ENCODE results near the gene NRAS. TPM values are rescaled to one million over a fixed set of nuclear protein-coding genes. Genes with fewer than 3 reads are reported as not detected.

Gene NRAS
- total RNA-seq, 1 experiment from 2014 or later, result 48.0 TPM

- TF ChIP-seq REST (IDR thresholded peaks at IDR 0.05; ENCODE audit: low read depth) (no peak), SIN3A (IDR thresholded peaks at IDR 0.05; ENCODE audit: low read depth) (no peak)
Measured at GRCh38 chr1:114741963-114742746, 25.6 kb upstream of the NRAS start (continued).

- DNase-seq (ENCODE audit: low read depth, low spot score) (no peak), ATAC-seq (no peak)
- peaks cover 100% of the 10 kb centered on the region for H3K79me2 ChIP-seq (ENCODE audit: insufficient read depth, low read length)
- no peak overlapping the region for H3K27ac ChIP-seq (ENCODE audit: low read depth, low read length)
- no peaks in the 10 kb centered on the region for H3K27me3 ChIP-seq (ENCODE audit: insufficient read depth, low read length)
- RAD21 ChIA-PET (ENCODE audit: low non-redundant PET in 1 of 2, low total read pairs in 2 of 2, uncharacterized antibody in 2 of 2, unreplicated experiment in 2 of 2), result no interaction called here
- H3K4me3 ChIP-seq (replicated peaks in 1 of 2; ENCODE audit: low read depth in 1 of 2, low read length in 2 of 2), result no peak overlapping the region
- no peak overlapping the region for H3K4me2 ChIP-seq (ENCODE audit: low read length)
- H3K4me1 ChIP-seq (ENCODE audit: control insufficient read depth in 1 of 2, insufficient read depth in 2 of 2, low read length in 2 of 2), result no peaks in the 10 kb centered on the region
- POLR2A ChIA-PET, result no interaction called here
- CTCF ChIA-PET, result no interaction called here
- no TSS peak for BruUV-seq (replicated peaks)
- no peak overlapping the region for H2AFZ ChIP-seq (ENCODE audit: low read depth, low read length, poor library complexity, severe bottlenecking)
- peaks cover 51 to 60% of the 10 kb centered on the region in 2 experiments for H3K36me3 ChIP-seq (ENCODE audit: control insufficient read depth in 1 of 2, insufficient read depth in 2 of 2, low read length in 2 of 2)
- H3K9me3 ChIP-seq (ENCODE audit: control insufficient read depth in 1 of 2, insufficient read depth in 1 of 2, low read depth in 1 of 2, low read length in 2 of 2), result no peaks in the 10 kb centered on the region
- intact Hi-C loops (cut with micrococcal nuclease), result no loop called here
- H3K9ac ChIP-seq (ENCODE audit: low read length), result no peak overlapping the region
- no peak for TF ChIP-seq POLR2AphosphoS5 (IDR thresholded peaks at IDR 0.05; ENCODE audit: low read depth, low read length)
- TF ChIP-seq RAD21 (IDR thresholded peaks at IDR 0.05; ENCODE audit: low read depth), result no peak
- no peaks in the 10 kb centered on the region for H3K9me2 ChIP-seq (ENCODE audit: insufficient read depth)
- H4K20me1 ChIP-seq (ENCODE audit: insufficient read depth), result peaks cover 48% of the 10 kb centered on the region; the same call in 1 of the 2 replicates
Measured at GRCh38 chr1:114740331-114740730, 23.8 kb upstream of the NRAS start.
